GM23338 (cell line): ENCODE results near the gene FAM171A1. TPM values are rescaled to one million over a fixed set of nuclear protein-coding genes. Genes with fewer than 3 reads are reported as not detected.

Experiments
- ATAC-seq: fragments of 200-7000 bp; cut with Tn5 transposase; 3 replicates; pipeline ENCODE4 v1.9.1; 2020
- DNase-seq: peaks from one replicate; pipeline ENCODE4 v3.0.0-alpha.2; 2015; ENCODE audit warnings: low spot score
- H2AFZ ChIP-seq: fragments of 200-600 bp; sonication (generic); 2 replicates; pipeline ENCODE4 v1.8.0; 2016; ENCODE audit warnings: antibody characterized with exemption, mild to moderate bottlenecking, moderate library complexity
- H3F3A ChIP-seq: fragments of 200-600 bp; sonication (generic); replicated peaks from 2 replicates; pipeline ENCODE4 v1.8.0; 2017; ENCODE audit warnings: antibody characterized with exemption, mixed run types, low read depth
- H3K27ac ChIP-seq: fragments of 200-600 bp; sonication (generic); 2 replicates; pipeline ENCODE4 v1.6.1; 2016; ENCODE audit warnings: low read depth
- H3K27me3 ChIP-seq: fragments of 200-600 bp; sonication (generic); 2 replicates; pipeline ENCODE4 v1.8.0; 2016; ENCODE audit warnings: mild to moderate bottlenecking, mixed run types, moderate library complexity; ENCODE audit not compliant: insufficient read depth
- H3K36me3 ChIP-seq: fragments of 200-600 bp; sonication (generic); 2 replicates; pipeline ENCODE4 v1.8.0; 2016; ENCODE audit warnings: mild to moderate bottlenecking; ENCODE audit not compliant: insufficient read depth
- H3K4me1 ChIP-seq: fragments of 200-600 bp; sonication (generic); 2 replicates; pipeline ENCODE4 v1.8.0; 2016; ENCODE audit warnings: mild to moderate bottlenecking, moderate library complexity; ENCODE audit not compliant: insufficient read depth
- H3K4me2 ChIP-seq: fragments of 200-600 bp; sonication (generic); 2 replicates; pipeline ENCODE4 v1.7.1; 2017; ENCODE audit warnings: mixed run types
- H3K4me3 ChIP-seq: fragments of 200-600 bp; sonication (generic); 2 replicates; pipeline ENCODE4 v1.6.1; 2016; ENCODE audit warnings: mixed run types
- H3K79me2 ChIP-seq: fragments of 200-600 bp; sonication (generic); replicated peaks from 2 replicates; pipeline ENCODE4 v1.8.0; 2017; ENCODE audit warnings: mild to moderate bottlenecking; ENCODE audit not compliant: insufficient read depth
- H3K9me2 ChIP-seq: fragments of 200-600 bp; sonication (generic); 2 replicates; pipeline ENCODE4 v1.8.0; 2017; ENCODE audit not compliant: insufficient read depth
- H4K20me1 ChIP-seq: fragments of 200-600 bp; sonication (generic); replicated peaks from 2 replicates; pipeline ENCODE4 v1.8.0; 2017; ENCODE audit warnings: mild to moderate bottlenecking; ENCODE audit not compliant: insufficient read depth
- H3K27ac Mint-ChIP-seq: 2 replicates; pipeline ENCODE4 v1.8.0; 2020; ENCODE audit warnings: inconsistent platforms, mild to moderate bottlenecking, moderate library complexity, mixed read lengths
- H3K27me3 Mint-ChIP-seq: 3 replicates; pipeline ENCODE4 v1.8.0; 2022; ENCODE audit warnings: low read depth, mild to moderate bottlenecking, moderate library complexity, mixed read lengths, inconsistent platforms; ENCODE audit not compliant: insufficient read depth, poor library complexity
- H3K36me3 Mint-ChIP-seq: 3 replicates; pipeline ENCODE4 v1.8.0; 2021; ENCODE audit warnings: low read depth, mild to moderate bottlenecking, inconsistent platforms, moderate library complexity, mixed read lengths
- H3K4me1 Mint-ChIP-seq: 3 replicates; pipeline ENCODE4 v1.8.0; 2020; ENCODE audit warnings: mild to moderate bottlenecking, inconsistent platforms, mixed read lengths
- H3K4me3 Mint-ChIP-seq: 3 replicates; pipeline ENCODE4 v1.8.0; 2021; ENCODE audit warnings: moderate library complexity, mild to moderate bottlenecking, inconsistent platforms, mixed read lengths
- H3K9me3 Mint-ChIP-seq: 3 replicates; pipeline ENCODE4 v1.8.0; 2020; ENCODE audit warnings: moderate library complexity, mild to moderate bottlenecking, inconsistent platforms, mixed read lengths
- EZH2 ChIP-seq: fragments of 200-600 bp; sonication (generic); IDR thresholded peaks from one replicate; pipeline ENCODE4 v1.8.0; 2017; ENCODE audit warnings: antibody characterized with exemption, mild to moderate bottlenecking, low read depth; ENCODE audit not compliant: unreplicated experiment
- POLR2AphosphoS5 ChIP-seq: IDR thresholded peaks from 2 replicates; pipeline ENCODE4 v1.6.1; 2016; ENCODE audit warnings: antibody characterized with exemption, low read depth
- STAT1 ChIP-seq: IDR thresholded peaks from one replicate; pipeline ENCODE4 v1.6.1; 2016; ENCODE audit warnings: antibody characterized with exemption; ENCODE audit not compliant: unreplicated experiment
- ZNF114 ChIP-seq: fragments of 250-450 bp; sonication (Bioruptor Pico); IDR thresholded peaks from 2 replicates; pipeline ENCODE4 v1.5.0; 2020; ENCODE audit warnings: mild to moderate bottlenecking, moderate library complexity
- ZNF331 ChIP-seq: fragments of 250-450 bp; sonication (Bioruptor Pico); IDR thresholded peaks from 2 replicates; pipeline ENCODE4 v1.5.0; 2020; ENCODE audit warnings: low read depth, mild to moderate bottlenecking, moderate library complexity
- polyA plus RNA-seq: library from polyadenylated mRNA; unstranded; fragments of >200 nt; fragmentation: Nextera tagmentation; extraction: Ambion mirVana; gene quantifications from 2 replicates; pipeline ENCODE4 v1.2.1, GENCODE V29; 2016
- total RNA-seq: library from RNA; depleted of rRNA; stranded (reverse); fragments of >200 nt; shearing (Covaris generic); gene quantifications from 2 replicates; pipeline ENCODE4 v1.2.3, GENCODE V29; 2014
- TF ChIP-seq, protein P1 (sequence below): fragments of 250-450 bp; sonication (Bioruptor Pico); IDR thresholded peaks from 2 replicates; pipeline ENCODE4 v1.5.0; 2020; ENCODE audit warnings: mild to moderate bottlenecking, moderate library complexity
- TF ChIP-seq, protein P2 (sequence below), 2 experiments: fragments of 200-600 bp in 1 of 2; sonication (generic) in 1 of 2; conservative IDR thresholded peaks; 2 replicates each; pipeline versions ENCODE4 v1.5.1 to v1.6.1; 2016 to 2017; ENCODE audit warnings: antibody characterized with exemption in 2 of 2, low read depth in 2 of 2, mild to moderate bottlenecking in 2 of 2, moderate library complexity in 1 of 2

Gene FAM171A1
- total and polyA plus RNA-seq, 2 experiments from 2014 or later = 11.3 to 32.2 TPM

DNA sequence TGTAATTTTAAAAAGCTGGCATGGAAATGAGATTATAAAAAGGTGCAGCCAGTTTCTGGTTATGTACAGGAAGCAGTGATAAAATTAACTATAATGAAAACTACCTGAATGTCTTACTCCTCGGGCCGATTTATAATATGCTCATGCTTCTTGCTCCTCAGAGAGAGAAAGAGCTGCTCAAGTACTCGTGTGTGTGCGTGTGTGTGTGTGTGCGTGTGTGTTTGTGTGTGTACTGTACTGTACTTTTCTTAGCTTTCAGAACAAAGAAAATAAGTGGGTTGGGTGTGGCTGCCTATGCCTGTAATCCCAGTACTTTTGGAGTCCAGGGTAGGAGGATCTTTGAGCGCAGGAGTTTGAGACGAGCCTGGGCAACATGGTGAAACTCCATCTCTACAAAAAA is 106.0 kb downstream of the FAM171A1 start:
- no peaks in the 10 kb centered on the region for H3K27me3 ChIP-seq
- Mint-ChIP-seq H3K4me3 (no peak overlapping the region), H3K36me3 (peaks cover 33% of the 10 kb centered on the region), H3K4me1 (no peaks in the 10 kb centered on the region; the same call in 2 of the 3 replicates), H3K27me3 (peaks cover 6% of the 10 kb centered on the region), H3K9me3 (peaks cover 22% of the 10 kb centered on the region), H3K27ac (no peak overlapping the region)
- H2AFZ ChIP-seq = no peak overlapping the region
- H3F3A ChIP-seq = no peaks in the 10 kb centered on the region
- H3K79me2 ChIP-seq = no peaks in the 10 kb centered on the region
- no peak for DNase-seq
- no peaks in the 10 kb centered on the region for H3K36me3 ChIP-seq
- no peaks in the 10 kb centered on the region for H3K9me2 ChIP-seq
- no peaks in the 10 kb centered on the region for H4K20me1 ChIP-seq
- TF ChIP-seq ZNF114 (CRISPR knock-in tag) (no peak), ZNF331 (no peak), POLR2AphosphoS5 (no peak), STAT1 (no peak), EZH2 (no peak)
- TF ChIP-seq, protein P1, sequence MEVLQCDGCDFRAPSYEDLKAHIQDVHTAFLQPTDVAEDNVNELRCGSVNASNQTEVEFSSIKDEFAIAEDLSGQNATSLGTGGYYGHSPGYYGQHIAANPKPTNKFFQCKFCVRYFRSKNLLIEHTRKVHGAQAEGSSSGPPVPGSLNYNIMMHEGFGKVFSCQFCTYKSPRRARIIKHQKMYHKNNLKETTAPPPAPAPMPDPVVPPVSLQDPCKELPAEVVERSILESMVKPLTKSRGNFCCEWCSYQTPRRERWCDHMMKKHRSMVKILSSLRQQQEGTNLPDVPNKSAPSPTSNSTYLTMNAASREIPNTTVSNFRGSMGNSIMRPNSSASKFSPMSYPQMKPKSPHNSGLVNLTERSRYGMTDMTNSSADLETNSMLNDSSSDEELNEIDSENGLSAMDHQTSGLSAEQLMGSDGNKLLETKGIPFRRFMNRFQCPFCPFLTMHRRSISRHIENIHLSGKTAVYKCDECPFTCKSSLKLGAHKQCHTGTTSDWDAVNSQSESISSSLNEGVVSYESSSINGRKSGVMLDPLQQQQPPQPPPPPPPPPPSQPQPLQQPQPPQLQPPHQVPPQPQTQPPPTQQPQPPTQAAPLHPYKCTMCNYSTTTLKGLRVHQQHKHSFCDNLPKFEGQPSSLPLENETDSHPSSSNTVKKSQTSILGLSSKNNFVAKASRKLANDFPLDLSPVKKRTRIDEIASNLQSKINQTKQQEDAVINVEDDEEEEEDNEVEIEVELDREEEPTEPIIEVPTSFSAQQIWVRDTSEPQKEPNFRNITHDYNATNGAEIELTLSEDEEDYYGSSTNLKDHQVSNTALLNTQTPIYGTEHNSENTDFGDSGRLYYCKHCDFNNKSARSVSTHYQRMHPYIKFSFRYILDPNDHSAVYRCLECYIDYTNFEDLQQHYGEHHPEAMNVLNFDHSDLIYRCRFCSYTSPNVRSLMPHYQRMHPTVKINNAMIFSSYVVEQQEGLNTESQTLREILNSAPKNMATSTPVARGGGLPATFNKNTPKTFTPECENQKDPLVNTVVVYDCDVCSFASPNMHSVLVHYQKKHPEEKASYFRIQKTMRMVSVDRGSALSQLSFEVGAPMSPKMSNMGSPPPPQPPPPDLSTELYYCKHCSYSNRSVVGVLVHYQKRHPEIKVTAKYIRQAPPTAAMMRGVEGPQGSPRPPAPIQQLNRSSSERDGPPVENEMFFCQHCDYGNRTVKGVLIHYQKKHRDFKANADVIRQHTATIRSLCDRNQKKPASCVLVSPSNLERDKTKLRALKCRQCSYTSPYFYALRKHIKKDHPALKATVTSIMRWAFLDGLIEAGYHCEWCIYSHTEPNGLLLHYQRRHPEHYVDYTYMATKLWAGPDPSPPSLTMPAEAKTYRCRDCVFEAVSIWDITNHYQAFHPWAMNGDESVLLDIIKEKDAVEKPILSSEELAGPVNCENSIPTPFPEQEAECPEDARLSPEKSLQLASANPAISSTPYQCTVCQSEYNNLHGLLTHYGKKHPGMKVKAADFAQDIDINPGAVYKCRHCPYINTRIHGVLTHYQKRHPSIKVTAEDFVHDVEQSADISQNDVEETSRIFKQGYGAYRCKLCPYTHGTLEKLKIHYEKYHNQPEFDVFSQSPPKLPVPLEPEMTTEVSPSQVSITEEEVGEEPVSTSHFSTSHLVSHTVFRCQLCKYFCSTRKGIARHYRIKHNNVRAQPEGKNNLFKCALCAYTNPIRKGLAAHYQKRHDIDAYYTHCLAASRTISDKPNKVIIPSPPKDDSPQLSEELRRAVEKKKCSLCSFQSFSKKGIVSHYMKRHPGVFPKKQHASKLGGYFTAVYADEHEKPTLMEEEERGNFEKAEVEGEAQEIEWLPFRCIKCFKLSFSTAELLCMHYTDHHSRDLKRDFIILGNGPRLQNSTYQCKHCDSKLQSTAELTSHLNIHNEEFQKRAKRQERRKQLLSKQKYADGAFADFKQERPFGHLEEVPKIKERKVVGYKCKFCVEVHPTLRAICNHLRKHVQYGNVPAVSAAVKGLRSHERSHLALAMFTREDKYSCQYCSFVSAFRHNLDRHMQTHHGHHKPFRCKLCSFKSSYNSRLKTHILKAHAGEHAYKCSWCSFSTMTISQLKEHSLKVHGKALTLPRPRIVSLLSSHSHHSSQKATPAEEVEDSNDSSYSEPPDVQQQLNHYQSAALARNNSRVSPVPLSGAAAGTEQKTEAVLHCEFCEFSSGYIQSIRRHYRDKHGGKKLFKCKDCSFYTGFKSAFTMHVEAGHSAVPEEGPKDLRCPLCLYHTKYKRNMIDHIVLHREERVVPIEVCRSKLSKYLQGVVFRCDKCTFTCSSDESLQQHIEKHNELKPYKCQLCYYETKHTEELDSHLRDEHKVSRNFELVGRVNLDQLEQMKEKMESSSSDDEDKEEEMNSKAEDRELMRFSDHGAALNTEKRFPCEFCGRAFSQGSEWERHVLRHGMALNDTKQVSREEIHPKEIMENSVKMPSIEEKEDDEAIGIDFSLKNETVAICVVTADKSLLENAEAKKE (CRISPR knock-in tag) = no peak
- TF ChIP-seq, protein P2, sequence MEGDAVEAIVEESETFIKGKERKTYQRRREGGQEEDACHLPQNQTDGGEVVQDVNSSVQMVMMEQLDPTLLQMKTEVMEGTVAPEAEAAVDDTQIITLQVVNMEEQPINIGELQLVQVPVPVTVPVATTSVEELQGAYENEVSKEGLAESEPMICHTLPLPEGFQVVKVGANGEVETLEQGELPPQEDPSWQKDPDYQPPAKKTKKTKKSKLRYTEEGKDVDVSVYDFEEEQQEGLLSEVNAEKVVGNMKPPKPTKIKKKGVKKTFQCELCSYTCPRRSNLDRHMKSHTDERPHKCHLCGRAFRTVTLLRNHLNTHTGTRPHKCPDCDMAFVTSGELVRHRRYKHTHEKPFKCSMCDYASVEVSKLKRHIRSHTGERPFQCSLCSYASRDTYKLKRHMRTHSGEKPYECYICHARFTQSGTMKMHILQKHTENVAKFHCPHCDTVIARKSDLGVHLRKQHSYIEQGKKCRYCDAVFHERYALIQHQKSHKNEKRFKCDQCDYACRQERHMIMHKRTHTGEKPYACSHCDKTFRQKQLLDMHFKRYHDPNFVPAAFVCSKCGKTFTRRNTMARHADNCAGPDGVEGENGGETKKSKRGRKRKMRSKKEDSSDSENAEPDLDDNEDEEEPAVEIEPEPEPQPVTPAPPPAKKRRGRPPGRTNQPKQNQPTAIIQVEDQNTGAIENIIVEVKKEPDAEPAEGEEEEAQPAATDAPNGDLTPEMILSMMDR (conservative IDR thresholded peaks at IDR 0.05; ENCODE audit: low read depth in 2 of 2) = no peak
- no peak overlapping the region for H3K27ac ChIP-seq
- H3K4me2 ChIP-seq = no peak overlapping the region
- no peaks in the 10 kb centered on the region for H3K4me1 ChIP-seq
- no peak overlapping the region for H3K4me3 ChIP-seq
- ATAC-seq = no peak
